ENCODE data around the gene OAT. TPM values are rescaled to one million over a fixed set of nuclear protein-coding genes. Genes with fewer than 3 reads are reported as not detected.

OAT gene
- total and polyA plus RNA-seq, 2 of the 4 experiments (the other 2 are of a cell fraction) = 110 to 152 TPM

DNA sequence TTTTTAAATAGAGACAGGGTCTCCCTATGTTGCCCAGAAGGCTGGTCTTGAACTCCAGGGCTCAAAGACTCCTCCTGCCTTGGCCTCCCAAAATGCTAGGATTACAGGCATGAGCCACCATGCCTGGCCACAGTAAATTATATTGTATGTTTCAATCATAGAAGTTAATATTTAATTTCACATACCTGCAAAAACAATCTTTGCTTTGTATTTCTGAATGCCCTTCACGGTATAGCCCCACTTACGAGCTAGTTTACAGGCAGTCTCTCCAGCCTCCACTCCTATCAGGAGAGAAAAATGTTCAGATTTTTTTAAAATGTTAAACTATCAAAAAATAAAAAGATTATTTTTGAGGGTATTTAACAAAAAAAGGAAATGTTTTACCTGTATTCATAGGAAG lies 10.4 kb downstream of the OAT start:
- no TSS peak for BruUV-seq (replicated peaks)
- no peak overlapping the region for H3K4me2 ChIP-seq (ENCODE audit: low read depth, low read length)
- no peak for DNase-seq
- no peak overlapping the region for H2BK5ac ChIP-seq (ENCODE audit: low read depth, low read length, poor library complexity, severe bottlenecking)
- H3K27ac ChIP-seq (ENCODE audit: insufficient read depth, low read length) = no peak overlapping the region
- H3K9ac ChIP-seq (ENCODE audit: low read depth, low read length) = no peak overlapping the region
- no peak for ATAC-seq (ENCODE audit: low read depth)
- no peak overlapping the region for H3K23ac ChIP-seq (ENCODE audit: low read depth, low read length)
- H3K18ac ChIP-seq (ENCODE audit: low read depth, low read length) = no peak overlapping the region
- TF ChIP-seq SMC3 (IDR thresholded peaks at IDR 0.05; ENCODE audit: low read depth, low read length) (no peak), MAFK (IDR thresholded peaks at IDR 0.05; ENCODE audit: low read depth, low read length) (no peak), CEBPB (IDR thresholded peaks at IDR 0.05; ENCODE audit: low read depth, low read length) (no peak), CHD1 (IDR thresholded peaks at IDR 0.05; ENCODE audit: low read depth, low read length) (no peak), RAD21 (IDR thresholded peaks at IDR 0.05; ENCODE audit: low read length) (no peak), POLR2A (IDR thresholded peaks at IDR 0.05; ENCODE audit: low read depth, low read length) (no peak), NFE2L2 (IDR thresholded peaks at IDR 0.05; ENCODE audit: low read depth, low read length) (no peak), MXI1 (IDR thresholded peaks at IDR 0.05; ENCODE audit: borderline replicate concordance, low read depth, low read length) (no peak), BHLHE40 (IDR thresholded peaks at IDR 0.05; ENCODE audit: low read depth, low read length) (no peak), RFX5 (IDR thresholded peaks at IDR 0.05; ENCODE audit: low read depth, low read length) (no peak), FOS (IDR thresholded peaks at IDR 0.05; ENCODE audit: low read depth, low read length) (no peak), MAZ (IDR thresholded peaks at IDR 0.05; ENCODE audit: borderline replicate concordance, low read depth, low read length) (no peak), RCOR1 (IDR thresholded peaks at IDR 0.05; ENCODE audit: insufficient replicate concordance, low read length) (no peak)
- TF ChIP-seq, protein P1, sequence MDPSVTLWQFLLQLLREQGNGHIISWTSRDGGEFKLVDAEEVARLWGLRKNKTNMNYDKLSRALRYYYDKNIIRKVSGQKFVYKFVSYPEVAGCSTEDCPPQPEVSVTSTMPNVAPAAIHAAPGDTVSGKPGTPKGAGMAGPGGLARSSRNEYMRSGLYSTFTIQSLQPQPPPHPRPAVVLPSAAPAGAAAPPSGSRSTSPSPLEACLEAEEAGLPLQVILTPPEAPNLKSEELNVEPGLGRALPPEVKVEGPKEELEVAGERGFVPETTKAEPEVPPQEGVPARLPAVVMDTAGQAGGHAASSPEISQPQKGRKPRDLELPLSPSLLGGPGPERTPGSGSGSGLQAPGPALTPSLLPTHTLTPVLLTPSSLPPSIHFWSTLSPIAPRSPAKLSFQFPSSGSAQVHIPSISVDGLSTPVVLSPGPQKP (IDR thresholded peaks at IDR 0.05; ENCODE audit: borderline replicate concordance, low read depth, low read length) = no peak
- TF ChIP-seq, protein P2, sequence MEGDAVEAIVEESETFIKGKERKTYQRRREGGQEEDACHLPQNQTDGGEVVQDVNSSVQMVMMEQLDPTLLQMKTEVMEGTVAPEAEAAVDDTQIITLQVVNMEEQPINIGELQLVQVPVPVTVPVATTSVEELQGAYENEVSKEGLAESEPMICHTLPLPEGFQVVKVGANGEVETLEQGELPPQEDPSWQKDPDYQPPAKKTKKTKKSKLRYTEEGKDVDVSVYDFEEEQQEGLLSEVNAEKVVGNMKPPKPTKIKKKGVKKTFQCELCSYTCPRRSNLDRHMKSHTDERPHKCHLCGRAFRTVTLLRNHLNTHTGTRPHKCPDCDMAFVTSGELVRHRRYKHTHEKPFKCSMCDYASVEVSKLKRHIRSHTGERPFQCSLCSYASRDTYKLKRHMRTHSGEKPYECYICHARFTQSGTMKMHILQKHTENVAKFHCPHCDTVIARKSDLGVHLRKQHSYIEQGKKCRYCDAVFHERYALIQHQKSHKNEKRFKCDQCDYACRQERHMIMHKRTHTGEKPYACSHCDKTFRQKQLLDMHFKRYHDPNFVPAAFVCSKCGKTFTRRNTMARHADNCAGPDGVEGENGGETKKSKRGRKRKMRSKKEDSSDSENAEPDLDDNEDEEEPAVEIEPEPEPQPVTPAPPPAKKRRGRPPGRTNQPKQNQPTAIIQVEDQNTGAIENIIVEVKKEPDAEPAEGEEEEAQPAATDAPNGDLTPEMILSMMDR (conservative IDR thresholded peaks at IDR 0.05; ENCODE audit: low read depth, low read length) = no peak
- TF ChIP-seq, protein P3, sequence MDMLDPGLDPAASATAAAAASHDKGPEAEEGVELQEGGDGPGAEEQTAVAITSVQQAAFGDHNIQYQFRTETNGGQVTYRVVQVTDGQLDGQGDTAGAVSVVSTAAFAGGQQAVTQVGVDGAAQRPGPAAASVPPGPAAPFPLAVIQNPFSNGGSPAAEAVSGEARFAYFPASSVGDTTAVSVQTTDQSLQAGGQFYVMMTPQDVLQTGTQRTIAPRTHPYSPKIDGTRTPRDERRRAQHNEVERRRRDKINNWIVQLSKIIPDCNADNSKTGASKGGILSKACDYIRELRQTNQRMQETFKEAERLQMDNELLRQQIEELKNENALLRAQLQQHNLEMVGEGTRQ (IDR thresholded peaks at IDR 0.05; ENCODE audit: low read depth, low read length) = no peak
- intact Hi-C loops (cut with micrococcal nuclease) = no loop called here
- no peak overlapping the region for H4K5ac ChIP-seq (ENCODE audit: low read depth, low read length)
- peaks cover 32% of the 10 kb centered on the region for H3K36me3 ChIP-seq (ENCODE audit: control insufficient read depth, insufficient read depth, low read length)
- H2BK15ac ChIP-seq (ENCODE audit: low read depth, low read length) = no peak overlapping the region
- no peak overlapping the region for H3K4ac ChIP-seq (ENCODE audit: low read depth, low read length)
- H4K8ac ChIP-seq (ENCODE audit: low read depth in 2 of 2, low read length in 2 of 2) = no peak overlapping the region
- peaks cover 6% of the 10 kb centered on the region; the same call in 1 of the 2 replicates for H3K9me1 ChIP-seq (ENCODE audit: insufficient read depth, low read length)
- no peaks in the 10 kb centered on the region for H3K27me3 ChIP-seq (ENCODE audit: control insufficient read depth, insufficient read depth, low read length)
- no peak overlapping the region for H4K91ac ChIP-seq (ENCODE audit: insufficient read depth, low read depth, low read length)
- no CpG with 5 or more reads among the region's 2 CpGs for WGBS, 2 experiments (ENCODE audit: extremely low coverage in 2 of 2, insufficient read length in 1 of 2)
- ChIA-PET POLR2A (ENCODE audit: unreplicated experiment) (no interaction called here), CTCF (interaction anchor here (1.3 kb wide), 1 partner anchor 19 kb away, joined by 3 read pairs; no protein-coding TSS in a partner anchor)
- H2AK9ac ChIP-seq (replicated peaks; ENCODE audit: low read depth, low read length, poor library complexity) = no peak overlapping the region
- peaks cover 6 to 12% of the 10 kb centered on the region in 2 experiments; a peak in 3 of 4 replicates for H3K79me1 ChIP-seq (ENCODE audit: low read depth in 1 of 2, low read length in 2 of 2)
- H3K56ac ChIP-seq (ENCODE audit: extremely low read depth, insufficient read depth, low read length) = no peak overlapping the region
- H4K20me1 ChIP-seq (ENCODE audit: insufficient read depth, low read length) = peaks cover 8% of the 10 kb centered on the region; the same call in 1 of the 2 replicates
- dilution Hi-C loops (cut with HindIII; ENCODE audit: low sequenced_read_pairs, unreplicated experiment) = no loop called here
- H3K14ac ChIP-seq (replicated peaks; ENCODE audit: low read depth, low read length) = no peak overlapping the region
- no peak overlapping the region for H2BK20ac ChIP-seq (ENCODE audit: low read depth, low read length)
- H2BK120ac ChIP-seq (ENCODE audit: low read depth, low read length) = no peak overlapping the region
- H2AFZ ChIP-seq (replicated peaks; ENCODE audit: low read length, poor library complexity) = no peak overlapping the region
- H3K4me1 ChIP-seq (ENCODE audit: control insufficient read depth, insufficient read depth, low read length) = no peaks in the 10 kb centered on the region; the same call in 1 of the 2 replicates
- no peak overlapping the region for H2AK5ac ChIP-seq (ENCODE audit: low read depth, low read length)
- in situ Hi-C loops (cut with MboI; ENCODE audit: low sequenced_read_pairs) = no loop called here
- H3K9me3 ChIP-seq (ENCODE audit: control insufficient read depth, insufficient read depth, low read length) = no peaks in the 10 kb centered on the region
- no peak overlapping the region for H3K4me3 ChIP-seq (ENCODE audit: insufficient read depth, low read depth, low read length)
